ENCODE results near the gene ATP6V1C2.

Gene ATP6V1C2

DNA sequence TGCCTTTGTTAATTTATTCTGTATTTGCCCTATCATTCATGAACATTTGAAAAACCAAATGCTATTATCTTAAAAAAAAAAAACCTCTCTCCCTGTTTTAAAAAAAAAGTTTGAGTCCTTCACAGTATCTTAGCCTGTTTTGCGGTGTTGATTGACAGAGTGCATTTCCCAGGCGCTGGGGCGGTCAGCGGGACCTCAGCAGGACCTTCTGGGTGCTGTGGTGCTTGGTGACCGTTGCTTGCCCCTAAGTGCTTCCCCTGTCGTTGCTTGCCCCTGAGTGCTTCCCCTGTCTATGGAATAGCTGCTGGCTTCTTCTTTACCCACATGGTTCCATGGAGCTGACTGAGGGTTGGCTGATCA is 12.1 kb downstream of the ATP6V1C2 start:
- DNase-seq: no peak

DNA sequence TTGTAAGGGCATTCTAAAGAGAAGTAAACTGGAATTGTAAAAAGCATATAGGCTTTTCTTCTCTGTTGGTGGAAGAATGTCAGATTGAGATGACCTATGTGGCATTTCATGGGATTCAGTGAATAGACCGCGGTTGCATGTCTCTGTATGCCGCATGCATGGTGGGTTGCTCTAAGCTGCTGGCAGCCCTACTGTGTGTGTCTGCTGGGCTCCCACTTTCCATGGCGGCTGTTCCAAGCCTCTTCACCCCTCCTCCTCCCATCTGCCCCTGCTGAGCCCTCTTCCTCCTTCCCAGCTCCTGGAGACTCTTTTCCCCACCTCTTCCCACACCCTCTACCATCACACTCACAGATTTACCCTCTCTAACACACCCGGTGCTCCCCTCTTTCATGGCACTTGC is 12.6 kb downstream of the ATP6V1C2 start:
- no peak for DNase-seq

DNA sequence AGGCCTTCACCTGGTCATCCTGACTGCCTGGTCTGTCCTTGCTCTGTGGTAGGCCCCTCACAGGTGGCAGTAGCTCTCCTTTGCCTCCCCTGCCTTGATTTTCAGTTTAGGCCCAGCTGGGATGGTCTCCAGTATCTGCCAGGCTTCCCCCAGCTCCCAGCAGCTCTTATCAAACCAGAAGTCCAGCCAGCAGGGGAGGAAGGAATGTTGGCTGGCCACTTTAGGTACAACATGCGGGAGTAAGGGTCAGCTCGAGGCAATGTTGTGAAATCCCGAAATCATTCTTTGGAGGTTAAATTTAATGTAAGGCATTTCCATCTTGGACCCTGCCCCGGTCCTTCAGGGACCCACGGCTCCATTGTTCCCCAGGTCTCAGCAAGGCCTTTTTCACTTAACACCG is 16.8 kb downstream of the ATP6V1C2 start:
- no peak for DNase-seq

DNA sequence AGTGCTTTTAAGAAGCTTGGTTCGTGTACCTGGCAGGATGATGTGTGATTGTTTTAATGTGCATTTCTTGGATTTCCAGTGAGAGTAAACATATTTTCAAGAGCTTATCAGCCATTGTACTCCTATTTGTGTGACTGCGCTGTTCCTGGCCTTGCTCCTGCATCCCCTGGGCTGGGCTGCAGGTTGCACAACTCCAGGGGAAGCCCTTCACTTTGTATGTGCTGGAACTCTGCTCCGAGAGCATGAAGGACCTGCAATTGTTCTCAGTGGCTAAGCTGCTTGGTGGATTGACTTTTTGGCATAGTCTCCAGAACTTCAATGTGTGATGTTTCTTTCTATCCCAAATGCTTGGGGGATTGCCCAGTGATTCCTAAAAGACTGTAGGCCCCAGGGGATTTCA is 18.8 kb downstream of the ATP6V1C2 start:
- no peak for DNase-seq

DNA sequence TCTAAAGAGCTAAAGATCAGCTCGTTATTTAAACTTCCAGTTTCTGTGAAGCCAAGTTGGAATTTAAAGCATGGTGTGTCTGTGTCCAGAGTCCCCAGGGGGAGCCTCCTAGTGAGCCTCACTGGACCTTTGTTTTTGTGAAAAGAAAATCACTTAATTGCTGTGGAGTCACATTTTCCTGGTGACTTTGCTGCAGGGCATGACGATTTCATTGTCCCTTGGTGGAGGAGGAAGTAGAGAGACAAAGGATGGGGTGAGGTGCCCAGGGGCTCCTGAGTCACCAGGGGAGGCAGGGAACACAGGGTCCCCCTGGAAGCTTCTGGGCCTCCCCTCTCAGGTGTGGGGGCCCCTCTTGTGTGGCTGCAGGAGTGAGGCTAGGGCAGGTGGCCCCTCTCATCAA is 19.7 kb downstream of the ATP6V1C2 start:
- no peak for DNase-seq

DNA sequence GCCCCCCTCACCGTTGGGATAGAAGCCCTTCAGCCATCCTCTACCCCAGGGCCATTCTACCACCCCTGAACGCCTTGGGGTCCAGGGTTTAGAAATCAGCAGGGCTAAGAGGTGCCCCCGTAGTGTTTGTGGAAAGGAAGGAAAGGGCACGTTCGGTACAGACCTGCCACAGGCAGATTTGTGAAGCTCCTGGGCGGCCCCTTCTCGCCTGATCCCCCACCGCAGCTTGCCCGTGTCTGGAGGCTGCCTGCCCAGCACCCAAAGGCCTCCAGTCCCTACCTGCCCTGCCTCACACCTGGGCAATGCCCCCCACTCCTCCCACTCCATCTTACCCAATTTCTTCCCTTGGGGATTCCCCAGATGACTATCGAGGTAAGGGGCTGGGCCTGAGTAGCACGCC is 21.2 kb downstream of the ATP6V1C2 start:
- DNase-seq: no peak

DNA sequence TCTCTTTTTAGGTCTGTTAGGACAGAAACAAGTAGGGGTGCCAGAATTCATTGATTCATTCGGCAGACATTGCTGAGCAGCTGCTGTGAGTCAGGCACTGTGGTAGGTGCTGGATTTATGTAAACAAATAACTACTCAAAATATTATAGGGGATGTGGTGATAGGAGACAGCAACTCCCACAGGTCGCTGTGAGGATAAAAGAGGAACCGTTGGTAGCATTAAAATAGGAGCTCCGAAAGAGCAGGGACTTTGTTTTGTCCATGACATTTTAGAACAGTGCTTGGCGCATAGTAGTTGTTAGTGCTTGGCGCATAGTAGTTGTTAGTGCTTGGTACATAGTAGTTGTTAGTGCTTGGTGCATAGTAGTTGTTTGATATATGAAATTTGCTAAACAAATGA is 29.2 kb downstream of the ATP6V1C2 start:
- no peak for DNase-seq

DNA sequence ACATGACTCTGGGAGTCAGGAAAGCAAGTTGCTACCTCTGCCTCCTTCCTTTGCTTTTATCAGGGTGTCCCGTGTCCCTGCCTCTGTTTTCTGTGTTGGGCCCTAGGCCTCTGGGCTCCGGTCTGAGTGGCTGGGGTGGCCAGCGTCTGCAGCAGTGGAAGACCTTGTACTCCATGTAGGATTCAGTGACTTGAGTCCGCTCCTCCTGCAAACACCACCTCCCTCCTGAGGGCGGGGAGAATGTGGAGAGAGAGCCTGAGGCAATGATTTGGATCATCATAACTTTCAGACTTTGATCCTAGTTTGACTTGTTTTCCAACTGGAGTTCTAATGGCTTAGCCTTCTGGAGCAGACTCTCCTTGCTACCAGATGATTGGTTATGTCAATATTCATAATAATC is 30.8 kb downstream of the ATP6V1C2 start:
- DNase-seq: no peak

DNA sequence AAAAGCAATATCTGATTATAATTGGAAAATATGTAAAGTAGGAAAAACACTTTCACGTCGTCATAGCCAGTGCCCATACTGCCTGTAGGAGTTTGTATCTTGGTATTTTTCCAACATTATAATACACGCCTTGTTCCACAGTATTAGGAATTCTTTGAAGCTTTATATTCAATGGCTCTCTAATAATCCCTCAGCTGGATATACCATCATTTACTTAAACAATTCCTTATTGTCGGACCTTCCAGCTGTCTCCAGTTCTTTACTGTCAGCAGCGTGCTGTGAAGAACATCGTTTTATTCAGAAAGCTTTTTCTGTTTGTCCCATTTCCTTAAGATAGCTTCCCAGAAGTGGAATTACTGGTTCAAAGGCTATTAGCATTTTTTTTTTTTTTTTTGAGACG is 31.7 kb downstream of the ATP6V1C2 start:
- DNase-seq: no peak

DNA sequence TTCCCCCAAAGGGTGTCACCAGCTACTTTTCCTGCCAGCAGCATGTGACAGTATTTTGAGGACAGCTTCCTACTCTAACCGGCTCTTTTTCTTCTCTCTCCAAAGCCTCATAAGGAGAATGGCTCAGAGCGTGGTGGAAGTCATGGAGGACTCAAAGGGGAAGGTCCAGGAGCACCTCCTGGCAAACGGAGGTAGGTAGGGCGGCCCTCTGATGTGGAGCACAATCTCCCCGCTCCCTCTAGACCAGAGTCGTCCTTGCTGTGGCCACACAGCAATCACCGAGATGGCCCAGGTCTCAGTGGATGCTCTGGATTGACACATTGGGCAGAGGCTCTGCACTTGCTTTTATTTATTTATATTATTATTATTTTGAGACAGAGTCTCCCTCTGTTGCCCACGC is 32.4 kb downstream of the ATP6V1C2 start:
- no peak for DNase-seq

DNA sequence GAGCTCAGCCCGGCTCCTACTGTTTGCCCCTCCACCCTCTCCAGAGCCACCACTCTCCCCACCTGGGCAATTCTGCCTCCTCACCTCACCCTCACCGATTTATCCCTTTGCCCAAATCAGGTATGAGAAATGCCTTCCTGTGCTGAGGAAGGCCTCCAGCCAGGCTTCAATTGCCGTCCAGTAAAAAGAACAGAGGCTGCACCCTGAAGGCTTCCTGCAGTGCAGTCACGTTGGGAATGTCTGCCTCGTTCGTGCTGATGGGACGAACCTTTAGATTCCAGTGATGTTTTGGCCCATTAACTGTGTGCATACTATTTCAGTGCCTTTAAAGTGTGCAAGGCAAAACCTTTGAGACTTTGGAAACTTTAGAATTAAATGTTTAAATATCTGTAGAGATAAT is 34.2 kb downstream of the ATP6V1C2 start:
- DNase-seq: no peak

DNA sequence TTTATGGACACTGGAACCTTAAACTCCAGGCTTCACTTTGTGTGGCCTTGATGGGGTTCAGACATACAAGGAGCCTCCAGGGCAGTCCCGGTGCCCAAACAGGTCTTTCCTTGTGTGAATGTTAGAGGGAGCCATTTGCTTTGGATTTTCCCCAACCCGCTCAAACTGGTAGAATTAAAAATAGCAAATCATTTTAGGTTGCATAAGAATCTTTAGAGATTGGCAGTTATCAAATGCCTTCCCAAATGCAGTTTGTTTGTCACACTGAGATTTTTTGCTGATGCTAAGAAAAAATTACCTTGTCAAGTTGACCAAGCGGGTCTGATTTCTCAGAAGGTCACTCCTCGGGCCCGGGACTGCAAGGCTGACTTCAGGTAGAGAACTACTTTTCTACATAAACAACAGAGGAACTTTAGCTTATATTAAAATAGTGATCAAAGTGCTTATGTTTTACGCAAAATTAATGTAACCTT is 36.4 kb downstream of the ATP6V1C2 start:
- DNase-seq: no peak

DNA sequence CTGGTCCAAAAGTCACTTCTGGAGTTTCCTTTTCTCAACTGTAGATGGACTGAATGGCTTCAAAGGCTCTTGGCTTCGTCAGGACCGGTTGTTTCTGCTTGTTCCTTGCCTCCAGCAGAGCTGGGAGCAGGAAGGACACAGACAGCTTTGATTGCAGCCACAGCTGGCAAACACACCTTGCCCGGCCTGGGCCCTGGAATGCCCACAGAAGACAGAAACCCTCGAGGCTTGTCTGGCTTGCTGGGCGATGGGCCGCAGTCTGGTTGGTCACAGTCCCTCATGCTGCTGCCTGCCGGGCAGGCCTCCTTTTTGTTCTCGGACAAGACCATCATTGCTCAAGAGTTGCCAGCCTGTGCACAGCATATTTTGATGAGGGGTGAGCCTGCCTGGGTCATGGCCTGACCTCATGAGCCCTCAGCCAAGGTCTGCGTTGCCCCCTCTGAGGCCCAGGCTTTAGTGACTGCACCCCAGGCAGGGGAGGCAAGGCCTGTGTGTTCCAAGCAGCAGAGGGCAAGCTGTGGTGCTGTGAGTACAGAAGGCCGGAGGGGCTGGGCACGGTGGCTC is 37.8 kb downstream of the ATP6V1C2 start:
- no peak for DNase-seq

DNA sequence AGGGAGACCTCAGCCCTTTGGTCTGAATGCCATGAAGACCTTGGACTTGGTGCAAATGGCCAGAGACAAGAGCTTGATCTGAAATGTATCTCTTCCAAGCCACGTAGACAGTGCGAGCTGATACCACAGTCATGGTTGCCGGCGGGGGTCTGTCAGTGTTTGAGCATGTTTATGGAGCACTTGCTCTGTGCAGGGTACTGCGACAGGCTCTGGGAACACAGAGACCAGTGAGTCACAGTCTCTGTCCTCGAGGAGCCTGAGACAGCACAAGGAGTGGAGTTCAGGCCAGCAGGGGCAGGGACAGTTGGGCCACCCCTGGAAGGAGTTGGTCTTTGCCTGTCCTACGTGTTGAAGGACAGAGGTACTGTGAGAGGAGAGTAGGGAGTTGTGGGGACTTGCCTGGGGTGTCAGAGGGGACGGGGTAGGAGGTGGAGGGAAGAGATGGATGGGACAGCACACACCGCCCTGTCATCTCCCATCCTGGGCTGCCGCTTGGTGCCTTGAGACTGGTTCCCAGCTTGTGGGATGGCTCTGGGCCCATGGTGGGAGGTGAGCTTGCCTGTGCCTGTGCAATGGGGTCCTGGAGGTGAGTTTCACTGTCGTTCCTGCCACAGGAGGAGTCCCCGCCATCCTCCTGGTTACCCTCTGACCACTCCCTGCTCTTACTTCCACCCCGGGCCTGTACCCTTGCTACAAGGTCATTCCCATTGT is 39.5 kb downstream of the ATP6V1C2 start:
- no peak for DNase-seq

DNA sequence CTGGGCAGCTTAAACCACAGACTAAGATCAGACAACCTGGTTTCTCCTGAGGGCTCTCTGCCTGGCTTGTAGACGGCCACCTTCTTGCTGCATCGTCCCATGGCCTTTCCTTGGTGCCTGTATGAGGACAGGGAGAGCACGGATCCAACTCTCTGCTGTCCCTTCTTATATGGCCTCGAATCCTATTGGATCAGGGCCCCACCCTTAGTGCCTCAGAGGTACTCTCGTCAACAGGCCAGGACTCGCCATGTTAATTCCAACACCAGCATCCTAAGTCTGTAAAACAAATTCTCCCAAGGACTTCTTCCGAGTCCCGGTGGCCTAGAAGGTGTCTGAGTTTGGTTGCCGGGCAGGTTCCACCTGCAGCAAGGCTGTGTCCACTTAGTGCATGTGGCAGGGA is 40.2 kb downstream of the ATP6V1C2 start:
- no peak for DNase-seq

DNA sequence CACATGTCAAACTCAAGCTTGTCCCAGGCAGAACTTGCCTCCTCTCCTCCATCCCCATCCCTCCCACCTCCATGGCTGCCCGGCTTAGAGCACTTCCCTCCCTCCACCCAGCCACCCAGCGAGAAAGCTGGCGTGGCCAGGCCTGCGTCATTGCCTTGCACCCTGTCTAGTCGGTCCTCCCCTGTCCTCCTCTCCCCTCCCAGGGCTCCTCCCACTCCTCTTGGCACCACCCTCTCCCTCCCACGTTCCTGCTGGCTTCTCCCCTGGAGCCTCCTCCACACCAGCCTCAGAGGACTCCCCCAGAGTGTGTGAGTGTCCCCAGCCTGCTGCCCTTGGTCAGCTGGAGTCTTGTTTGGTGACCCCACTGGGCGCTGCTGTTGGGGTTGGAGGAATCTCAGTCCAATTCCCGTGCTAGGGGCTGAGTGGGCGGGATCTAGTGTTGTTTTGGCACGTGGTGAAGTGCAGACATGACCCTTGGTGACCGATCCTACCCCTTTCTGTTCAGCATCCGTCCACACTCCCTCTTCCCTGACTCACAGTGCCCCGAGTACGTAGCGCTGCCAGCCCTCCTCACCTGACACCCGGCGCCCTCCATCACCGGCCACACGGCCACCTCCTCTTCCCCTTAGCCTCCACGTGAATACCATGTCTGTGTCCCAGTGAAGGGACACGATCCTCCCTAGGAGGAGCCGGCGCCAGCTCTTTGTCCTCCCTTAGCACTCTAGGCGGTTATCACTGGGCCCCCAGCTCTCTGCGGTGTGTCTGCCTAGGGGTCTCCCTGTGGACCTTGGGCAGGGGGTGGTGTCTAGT is 41.4 kb downstream of the ATP6V1C2 start:
- DNase-seq: no peak

DNA sequence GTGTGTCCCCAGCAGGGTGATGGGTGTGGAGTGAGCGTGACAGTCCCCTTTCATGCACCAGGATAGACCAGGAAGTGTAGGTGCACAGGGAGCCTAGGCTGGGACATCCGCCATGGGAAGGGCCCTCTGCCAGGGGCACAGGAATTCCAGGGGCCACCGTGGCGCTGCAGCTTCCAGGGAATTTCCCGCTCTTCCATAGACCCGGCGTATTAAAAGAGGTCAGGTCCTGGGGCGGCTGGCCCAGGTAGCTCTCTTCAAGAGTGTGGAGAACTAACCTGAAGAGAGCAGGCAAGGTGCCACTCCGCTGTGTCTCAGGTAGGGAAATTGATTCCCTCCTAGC is 42.0 kb downstream of the ATP6V1C2 start:
- DNase-seq: no peak

DNA sequence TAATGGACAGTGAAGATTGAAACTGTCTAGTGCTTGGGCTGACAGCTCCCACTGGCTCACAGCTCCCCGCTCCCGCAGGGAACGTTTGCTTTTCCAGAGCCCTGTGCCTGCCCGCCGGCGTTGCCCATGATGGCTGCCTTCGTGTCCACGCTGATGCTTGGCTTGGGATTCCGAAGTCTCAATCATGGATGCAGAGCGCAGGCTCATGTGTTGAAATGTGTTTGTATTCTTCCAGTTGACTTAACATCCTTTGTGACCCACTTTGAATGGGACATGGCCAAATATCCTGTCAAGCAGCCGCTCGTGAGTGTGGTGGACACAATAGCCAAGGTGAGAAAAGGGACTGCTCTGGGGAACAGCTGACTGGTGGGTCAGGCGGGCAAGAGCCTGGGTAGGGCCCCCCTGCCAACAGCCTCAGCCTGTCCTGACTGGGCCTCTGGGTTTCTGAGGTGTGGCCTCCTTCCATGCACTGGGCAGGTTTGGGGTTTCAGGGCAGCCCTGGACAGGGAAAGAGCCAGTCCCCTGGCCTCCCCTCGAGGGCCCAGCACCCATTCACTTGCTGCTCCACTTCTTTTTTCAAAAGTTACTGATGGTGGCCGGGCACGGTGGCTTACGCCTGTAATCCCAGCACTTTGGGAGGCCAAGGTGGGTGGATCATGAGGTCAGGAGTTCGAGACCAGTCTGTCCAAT is 42.8 kb downstream of the ATP6V1C2 start:
- no peak for DNase-seq

DNA sequence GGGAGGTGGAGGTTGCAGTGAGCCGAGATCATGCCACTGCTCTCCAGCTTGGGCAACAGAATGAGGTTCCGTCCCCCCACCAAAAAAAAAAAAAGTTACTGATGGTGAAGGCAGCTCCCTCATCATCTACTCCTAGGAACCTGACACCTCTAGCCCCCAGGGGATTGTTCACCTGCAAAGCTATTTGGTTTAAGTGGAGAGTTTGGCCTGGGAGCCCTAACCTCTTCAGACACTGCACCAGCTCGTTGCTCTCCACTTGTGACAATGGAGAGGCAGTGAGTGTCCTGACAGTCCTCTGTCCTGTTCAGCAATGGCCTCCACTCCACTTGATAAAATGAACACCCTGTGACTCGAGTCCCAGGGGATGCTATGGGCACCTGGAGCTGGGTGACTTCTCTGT is 43.5 kb downstream of the ATP6V1C2 start:
- DNase-seq: no peak

DNA sequence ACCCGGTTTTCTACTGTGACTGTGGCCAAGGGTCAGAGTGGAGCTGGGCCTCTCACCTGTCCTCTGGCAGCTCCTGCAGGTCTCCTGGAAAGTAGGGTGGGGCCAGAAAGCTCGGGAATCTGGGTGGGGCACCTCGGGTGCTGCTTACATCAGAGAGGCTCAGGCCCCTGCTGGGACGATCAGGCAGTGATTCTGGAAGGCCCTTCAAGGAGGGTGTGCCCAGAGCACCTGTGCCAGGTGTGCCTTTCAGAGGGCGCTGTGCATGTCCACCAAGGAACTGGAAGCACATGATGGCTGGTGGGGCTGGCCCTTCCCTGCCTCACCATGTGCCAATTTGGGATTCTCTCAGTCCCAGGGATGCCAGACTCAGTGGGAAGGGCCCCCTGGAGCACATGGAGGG is 44.0 kb downstream of the ATP6V1C2 start:
- no peak for DNase-seq

DNA sequence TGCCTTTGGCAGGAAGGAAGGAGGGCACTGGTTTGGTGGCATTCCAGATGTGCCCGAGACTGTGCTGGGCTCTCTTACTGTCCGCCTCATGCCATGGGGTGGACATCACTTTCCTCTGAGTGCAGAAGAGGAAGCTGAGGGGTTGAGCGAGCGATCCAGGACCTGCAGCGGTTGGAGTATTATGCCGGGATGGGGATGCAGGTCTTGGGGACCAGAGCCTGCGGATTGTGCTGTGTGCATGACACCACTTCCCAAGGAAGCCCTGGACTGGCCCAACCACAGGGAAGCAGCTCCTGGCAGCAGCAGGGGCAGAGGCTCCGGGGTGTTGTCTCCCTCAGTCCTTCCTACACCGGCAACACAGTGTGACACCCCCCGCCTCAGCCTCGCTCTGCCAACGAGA is 44.5 kb downstream of the ATP6V1C2 start:
- DNase-seq: no peak

DNA sequence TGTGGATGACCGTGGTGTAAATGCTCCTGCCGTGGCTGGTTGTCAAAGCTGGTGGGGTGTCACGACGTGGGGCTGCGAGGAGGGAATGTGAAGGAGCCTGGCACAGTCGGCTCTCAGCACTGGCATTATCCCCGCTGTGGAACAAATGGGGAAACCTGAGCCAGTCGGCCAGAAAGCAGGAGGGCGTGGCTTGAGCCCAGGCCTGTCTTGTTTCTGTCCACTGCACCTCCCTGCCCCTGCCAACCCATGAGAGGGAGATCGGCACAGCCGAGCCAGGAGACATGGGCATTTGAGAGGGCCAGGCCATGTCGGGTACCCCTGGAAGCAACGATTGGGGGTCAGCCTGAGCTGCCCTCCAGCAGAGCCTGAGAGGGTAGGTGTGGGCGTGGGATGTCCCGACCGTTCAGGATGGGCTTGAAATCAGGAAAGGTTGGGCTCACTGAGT is 46.7 kb downstream of the ATP6V1C2 start:
- no peak for DNase-seq

DNA sequence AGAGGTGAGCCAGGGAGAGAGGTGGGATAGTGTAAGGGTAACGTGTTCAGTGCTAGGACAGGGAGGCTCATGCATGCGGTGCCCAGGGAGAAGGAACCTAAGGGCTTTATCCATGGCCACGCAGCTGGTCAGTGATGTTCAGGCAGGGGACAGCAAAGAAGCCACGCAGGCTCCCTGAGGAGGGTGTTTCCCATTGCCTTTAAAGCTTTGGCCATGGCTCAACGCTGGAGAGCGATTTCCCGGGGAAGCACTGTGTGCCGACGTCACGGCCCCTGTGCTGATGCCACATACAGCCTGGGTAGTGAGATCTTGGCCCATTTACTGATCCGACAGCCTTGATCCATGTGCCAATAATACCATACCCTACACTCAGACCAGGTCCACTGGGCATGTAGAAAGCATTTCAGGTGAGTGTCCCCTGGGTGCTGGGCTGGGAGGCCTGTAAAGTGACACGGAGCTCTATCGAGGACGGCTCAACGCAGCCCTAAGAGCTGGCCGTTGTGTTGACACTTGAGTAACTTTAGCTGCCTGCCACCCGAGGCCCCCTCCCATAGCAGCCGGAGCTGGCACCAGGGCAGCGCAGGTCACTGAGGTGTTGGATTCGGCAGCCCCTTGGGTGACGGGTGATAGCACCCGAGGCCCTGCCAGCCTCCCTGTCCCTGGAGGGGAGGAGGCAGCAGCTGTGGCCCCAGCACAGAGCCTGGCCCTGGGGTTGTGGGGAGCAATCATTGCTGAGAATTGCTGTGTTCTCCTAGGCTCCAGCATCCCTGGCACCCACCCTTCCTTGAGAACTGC is 49.7 kb downstream of the ATP6V1C2 start:
- DNase-seq: no peak

Measured in NCI-H446 treated with DMSO at 0.1 percent for 48 hours (cell line).